ENCODE results near the gene AP2A2. TPM values are rescaled to one million over a fixed set of nuclear protein-coding genes. Genes with fewer than 3 reads are reported as not detected.

AP2A2 gene
- total RNA-seq, 1 donor from 2014 or later: 69.7 TPM

- no peaks in the 10 kb centered on the region for H3K9me3 Mint-ChIP-seq (ENCODE audit: low read depth)
- H3K27ac Mint-ChIP-seq (ENCODE audit: unreplicated experiment): no peak overlapping the region
- no peak for DNase-seq (ENCODE audit: low spot score)
- TF ChIP-seq, protein P1, sequence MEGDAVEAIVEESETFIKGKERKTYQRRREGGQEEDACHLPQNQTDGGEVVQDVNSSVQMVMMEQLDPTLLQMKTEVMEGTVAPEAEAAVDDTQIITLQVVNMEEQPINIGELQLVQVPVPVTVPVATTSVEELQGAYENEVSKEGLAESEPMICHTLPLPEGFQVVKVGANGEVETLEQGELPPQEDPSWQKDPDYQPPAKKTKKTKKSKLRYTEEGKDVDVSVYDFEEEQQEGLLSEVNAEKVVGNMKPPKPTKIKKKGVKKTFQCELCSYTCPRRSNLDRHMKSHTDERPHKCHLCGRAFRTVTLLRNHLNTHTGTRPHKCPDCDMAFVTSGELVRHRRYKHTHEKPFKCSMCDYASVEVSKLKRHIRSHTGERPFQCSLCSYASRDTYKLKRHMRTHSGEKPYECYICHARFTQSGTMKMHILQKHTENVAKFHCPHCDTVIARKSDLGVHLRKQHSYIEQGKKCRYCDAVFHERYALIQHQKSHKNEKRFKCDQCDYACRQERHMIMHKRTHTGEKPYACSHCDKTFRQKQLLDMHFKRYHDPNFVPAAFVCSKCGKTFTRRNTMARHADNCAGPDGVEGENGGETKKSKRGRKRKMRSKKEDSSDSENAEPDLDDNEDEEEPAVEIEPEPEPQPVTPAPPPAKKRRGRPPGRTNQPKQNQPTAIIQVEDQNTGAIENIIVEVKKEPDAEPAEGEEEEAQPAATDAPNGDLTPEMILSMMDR (IDR thresholded peaks at IDR 0.05): no peak
- H3K36me3 Mint-ChIP-seq (ENCODE audit: low read depth): no peaks in the 10 kb centered on the region
- no peaks in the 10 kb centered on the region for H3K4me1 Mint-ChIP-seq (ENCODE audit: low read depth)
- H3K4me3 Mint-ChIP-seq (ENCODE audit: unreplicated experiment): no peak overlapping the region
- H3K27me3 Mint-ChIP-seq (ENCODE audit: low read depth): peaks cover 17% of the 10 kb centered on the region
These were observed 127.6 kb downstream of the AP2A2 start for GRCh38 chr11:1053121-1053901.

DNA sequence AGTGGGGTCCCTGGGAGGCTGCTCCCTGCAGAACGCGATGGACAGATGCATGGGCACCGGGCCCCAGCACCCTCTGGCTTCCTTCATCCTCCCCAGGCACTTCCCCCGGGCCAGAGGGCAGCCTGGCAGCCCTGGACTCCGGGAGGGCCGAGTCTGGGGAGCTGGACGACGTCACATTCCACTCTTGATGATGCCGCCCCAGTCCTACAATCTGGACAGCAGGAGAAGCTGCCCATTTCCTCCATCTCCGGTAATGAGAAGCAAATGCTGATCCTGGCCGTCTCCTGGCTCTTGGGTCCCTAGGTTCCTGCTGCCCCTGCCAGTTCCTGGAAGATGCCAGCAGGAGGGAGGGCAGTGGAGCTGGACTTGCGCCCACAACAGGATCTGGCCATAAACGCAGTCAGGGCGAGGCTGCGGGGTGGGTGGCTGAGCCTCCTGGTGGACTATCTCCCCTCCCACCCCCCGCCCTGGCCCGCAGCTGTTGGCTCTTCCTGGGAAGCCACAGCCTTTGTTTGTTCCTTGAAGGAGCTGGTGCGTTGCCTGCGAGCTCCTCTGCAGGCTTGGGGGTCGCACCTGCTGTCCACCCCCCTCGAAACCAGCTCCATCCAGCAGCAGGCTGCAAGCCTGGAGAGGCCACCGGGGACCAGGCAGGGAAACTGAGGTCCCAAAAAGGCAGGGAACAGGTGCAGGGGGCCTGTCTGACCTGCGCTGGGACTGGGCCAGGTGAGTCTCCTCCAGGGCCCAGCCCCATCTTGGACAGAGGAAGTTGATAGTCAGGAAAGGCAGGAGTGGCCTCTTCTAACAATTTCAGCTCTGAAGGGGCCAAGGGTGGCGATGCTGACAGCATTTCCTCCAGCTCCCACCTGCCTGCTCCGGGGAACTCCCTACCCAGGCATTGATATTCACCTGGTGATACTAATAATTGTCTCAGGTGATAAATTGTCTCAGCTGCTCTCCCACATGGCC is 128.8 kb downstream of the AP2A2 start:
- H3K4me3 Mint-ChIP-seq (ENCODE audit: unreplicated experiment): no peak overlapping the region
- no peaks in the 10 kb centered on the region for H3K36me3 Mint-ChIP-seq (ENCODE audit: low read depth)
- DNase-seq (ENCODE audit: low spot score): no peak
- no peaks in the 10 kb centered on the region for H3K9me3 Mint-ChIP-seq (ENCODE audit: low read depth)
- TF ChIP-seq, protein P1 (IDR thresholded peaks at IDR 0.05): no peak
- H3K27ac Mint-ChIP-seq (ENCODE audit: unreplicated experiment): no peak overlapping the region
- H3K4me1 Mint-ChIP-seq (ENCODE audit: low read depth): no peaks in the 10 kb centered on the region
- H3K27me3 Mint-ChIP-seq (ENCODE audit: low read depth): peaks cover 12% of the 10 kb centered on the region

GRCh38 chr11:1055109-1055703 is 129.5 kb downstream of the AP2A2 start:
- no peak overlapping the region for H3K4me3 Mint-ChIP-seq (ENCODE audit: unreplicated experiment)
- TF ChIP-seq, protein P1 (IDR thresholded peaks at IDR 0.05): no peak
- H3K27me3 Mint-ChIP-seq (ENCODE audit: low read depth): peaks cover 12% of the 10 kb centered on the region
- peaks cover under 1% of the 10 kb centered on the region for H3K4me1 Mint-ChIP-seq (ENCODE audit: low read depth)
- no peaks in the 10 kb centered on the region for H3K36me3 Mint-ChIP-seq (ENCODE audit: low read depth)
- H3K9me3 Mint-ChIP-seq (ENCODE audit: low read depth): no peaks in the 10 kb centered on the region
- H3K27ac Mint-ChIP-seq (ENCODE audit: unreplicated experiment): no peak overlapping the region
- no peak for DNase-seq (ENCODE audit: low spot score)

GRCh38 chr11:1055990-1056771 is 130.5 kb downstream of the AP2A2 start:
- no peaks in the 10 kb centered on the region for H3K36me3 Mint-ChIP-seq (ENCODE audit: low read depth)
- H3K4me3 Mint-ChIP-seq (ENCODE audit: unreplicated experiment): no peak overlapping the region

More at GRCh38 chr11:1055990-1056771, 130.5 kb downstream of the AP2A2 start:
- H3K4me1 Mint-ChIP-seq (ENCODE audit: low read depth): peaks cover 9% of the 10 kb centered on the region
- peaks cover 12% of the 10 kb centered on the region for H3K27me3 Mint-ChIP-seq (ENCODE audit: low read depth)
- TF ChIP-seq, protein P1 (IDR thresholded peaks at IDR 0.05): no peak
- DNase-seq (ENCODE audit: low spot score): no peak
- H3K9me3 Mint-ChIP-seq (ENCODE audit: low read depth): no peaks in the 10 kb centered on the region
- H3K27ac Mint-ChIP-seq (ENCODE audit: unreplicated experiment): no peak overlapping the region

All from chondrocyte (in vitro differentiated cells).